ENCODE results near the gene ZNF394. TPM values are rescaled to one million over a fixed set of nuclear protein-coding genes. Genes with fewer than 3 reads are reported as not detected.

Gene ZNF394
- total and polyA plus RNA-seq, 2 of the 4 experiments (the other 2 are of a cell fraction) = 10.9 to 24.7 TPM

GRCh38 chr7:99457050-99457649, 42.9 kb downstream of the ZNF394 start:
- H3K27ac ChIP-seq (ENCODE audit: insufficient read depth, low read length) = no peak overlapping the region
- no peak for TF ChIP-seq NFE2L2 (IDR thresholded peaks at IDR 0.05; ENCODE audit: low read depth, low read length)
- no peak for TF ChIP-seq BHLHE40 (IDR thresholded peaks at IDR 0.05; ENCODE audit: low read depth, low read length)
- TF ChIP-seq RFX5 (IDR thresholded peaks at IDR 0.05; ENCODE audit: low read depth, low read length) = no peak
- no peak for TF ChIP-seq POLR2A (IDR thresholded peaks at IDR 0.05; ENCODE audit: low read depth, low read length)
- TF ChIP-seq CHD1 (IDR thresholded peaks at IDR 0.05; ENCODE audit: low read depth, low read length) = no peak
- no peak for TF ChIP-seq MXI1 (IDR thresholded peaks at IDR 0.05; ENCODE audit: borderline replicate concordance, low read depth, low read length)
- TF ChIP-seq RAD21 (IDR thresholded peaks at IDR 0.05; ENCODE audit: low read length) = no peak
- no peak for TF ChIP-seq MAZ (IDR thresholded peaks at IDR 0.05; ENCODE audit: borderline replicate concordance, low read depth, low read length)
- no peak for TF ChIP-seq CEBPB (IDR thresholded peaks at IDR 0.05; ENCODE audit: low read depth, low read length)
- no peak for TF ChIP-seq SMC3 (IDR thresholded peaks at IDR 0.05; ENCODE audit: low read depth, low read length)
- TF ChIP-seq ELK1 (IDR thresholded peaks at IDR 0.05; ENCODE audit: borderline replicate concordance, low read depth, low read length) = no peak
- no peak for TF ChIP-seq MAFK (IDR thresholded peaks at IDR 0.05; ENCODE audit: low read depth, low read length)
- no peak for TF ChIP-seq RCOR1 (IDR thresholded peaks at IDR 0.05; ENCODE audit: insufficient replicate concordance, low read length)
- no peak for TF ChIP-seq USF2 (IDR thresholded peaks at IDR 0.05; ENCODE audit: low read depth, low read length)
- TF ChIP-seq CTCF (conservative IDR thresholded peaks at IDR 0.05; ENCODE audit: low read depth, low read length) = no peak
- TF ChIP-seq FOS (IDR thresholded peaks at IDR 0.05; ENCODE audit: low read depth, low read length) = no peak
- ATAC-seq (ENCODE audit: low read depth) (no peak), DNase-seq (no peak)
- no peak overlapping the region for H3K4me2 ChIP-seq (ENCODE audit: low read depth, low read length)
- H3K4ac ChIP-seq (ENCODE audit: low read depth, low read length) = no peak overlapping the region
- in situ Hi-C loops (cut with MboI; ENCODE audit: low sequenced_read_pairs) = no loop called here
- no peak overlapping the region for H2AFZ ChIP-seq (replicated peaks; ENCODE audit: low read length, poor library complexity)
- ChIA-PET POLR2A (ENCODE audit: unreplicated experiment) (no interaction called here), CTCF (interaction anchor here (0.5 kb wide), 1 partner anchor 88 kb away, joined by 6 read pairs; no protein-coding TSS in a partner anchor)
- H3K9ac ChIP-seq (ENCODE audit: low read depth, low read length) = no peak overlapping the region
- H3K56ac ChIP-seq (ENCODE audit: extremely low read depth, insufficient read depth, low read length) = no peak overlapping the region
- H3K27me3 ChIP-seq (ENCODE audit: control insufficient read depth, insufficient read depth, low read length) = no peaks in the 10 kb centered on the region
- H3K9me3 ChIP-seq (ENCODE audit: control insufficient read depth, insufficient read depth, low read length) = no peaks in the 10 kb centered on the region
- peaks cover 66% of the 10 kb centered on the region for H4K20me1 ChIP-seq (ENCODE audit: insufficient read depth, low read length)
- H3K23ac ChIP-seq (ENCODE audit: low read depth, low read length) = no peak overlapping the region
- H3K79me1 ChIP-seq (ENCODE audit: low read depth in 1 of 2, low read length in 2 of 2) = peaks cover 19 to 78% of the 10 kb centered on the region in 2 experiments
- no peak overlapping the region for H2AK9ac ChIP-seq (replicated peaks; ENCODE audit: low read depth, low read length, poor library complexity)
- dilution Hi-C loops (cut with HindIII; ENCODE audit: low sequenced_read_pairs, unreplicated experiment) = no loop called here
- intact Hi-C loops (cut with micrococcal nuclease) = no loop called here
- H2BK5ac ChIP-seq (ENCODE audit: low read depth, low read length, poor library complexity, severe bottlenecking) = no peak overlapping the region
- H2BK20ac ChIP-seq (ENCODE audit: low read depth, low read length) = no peak overlapping the region
- no TSS peak for BruUV-seq (replicated peaks)
- WGBS, 2 experiments (ENCODE audit: extremely low coverage in 2 of 2, insufficient read length in 1 of 2) = 60% methylated on average over 2 of the region's 6 CpGs; no CpG with 5 or more reads in 1 of the 2 experiments
- no peak overlapping the region for H3K14ac ChIP-seq (replicated peaks; ENCODE audit: low read depth, low read length)
- H4K8ac ChIP-seq (ENCODE audit: low read depth in 2 of 2, low read length in 2 of 2) = no peak overlapping the region
- no peak overlapping the region for H2BK120ac ChIP-seq (ENCODE audit: low read depth, low read length)
- H3K36me3 ChIP-seq (ENCODE audit: control insufficient read depth, insufficient read depth, low read length) = peaks cover 75% of the 10 kb centered on the region
- no peak overlapping the region for H4K5ac ChIP-seq (ENCODE audit: low read depth, low read length)
- H3K18ac ChIP-seq (ENCODE audit: low read depth, low read length) = no peak overlapping the region
- H3K4me1 ChIP-seq (ENCODE audit: control insufficient read depth, insufficient read depth, low read length) = no peaks in the 10 kb centered on the region
- H2AK5ac ChIP-seq (ENCODE audit: low read depth, low read length) = no peak overlapping the region
- no peak overlapping the region for H4K91ac ChIP-seq (ENCODE audit: insufficient read depth, low read depth, low read length)
- H2BK15ac ChIP-seq (ENCODE audit: low read depth, low read length) = no peak overlapping the region
- H3K4me3 ChIP-seq (ENCODE audit: insufficient read depth, low read depth, low read length) = no peak overlapping the region
- H3K9me1 ChIP-seq (ENCODE audit: insufficient read depth, low read length) = peaks cover 3% of the 10 kb centered on the region; the same call in 1 of the 2 replicates
